Measurements from ENCODE around the gene ZDHHC8. TPM values are rescaled to one million over a fixed set of nuclear protein-coding genes. Genes with fewer than 3 reads are reported as not detected.

The ZDHHC8 gene
- total and polyA plus RNA-seq, 2 donors (not counting 1 experiment from before 2014, with no cell fraction given): 94.4 to 96.9 TPM

- TF ChIP-seq CTCF (IDR thresholded peaks at IDR 0.05) (no peak), EZH2 (IDR thresholded peaks at IDR 0.05; ENCODE audit: borderline replicate concordance, insufficient read depth, low read depth, low read length, poor library complexity, severe bottlenecking) (no peak)
- Mint-ChIP-seq H3K9me3 (ENCODE audit: insufficient read depth) (no peaks in the 10 kb centered on the region), H3K27me3 (no peaks in the 10 kb centered on the region), H3K4me1 (peaks cover 22% of the 10 kb centered on the region), H3K4me3 (no peak overlapping the region), H3K27ac (no peak overlapping the region)
- peaks cover 0 to 46% of the 10 kb centered on the region in 2 experiments for H3K36me3 ChIP-seq (replicated peaks in 1 of 2; ENCODE audit: control extremely low read depth in 1 of 2, control insufficient read depth in 1 of 2, extremely low read depth in 1 of 2, insufficient read depth in 2 of 2, low read length in 1 of 2)
- no peak overlapping the region for H2AFZ ChIP-seq (ENCODE audit: insufficient read depth, low read depth, low read length, poor library complexity, severe bottlenecking)
- POLR2A ChIA-PET: no interaction called here
- H3K4me1 ChIP-seq (ENCODE audit: control insufficient read depth in 2 of 2, insufficient read depth in 2 of 2, low read length in 2 of 2): peaks cover 8 to 27% of the 10 kb centered on the region in 2 donors
- no peaks in the 10 kb centered on the region for H3K27me3 ChIP-seq (replicated peaks in 1 of 4; ENCODE audit: control extremely low read depth in 1 of 4, control insufficient read depth in 3 of 4, insufficient read depth in 4 of 4, low read length in 3 of 4)
- WGBS (ENCODE audit: insufficient coverage): 99% methylated on average over 17 of the region's 26 CpGs
- peaks cover 21% of the 10 kb centered on the region for H3K79me2 ChIP-seq (ENCODE audit: control insufficient read depth, insufficient read depth, low read length)
- no peak overlapping the region for H3K27ac ChIP-seq (ENCODE audit: low read length in 2 of 2)
- ATAC-seq (ENCODE audit: low read depth) (no peak), DNase-seq (no peak)
- CTCF ChIA-PET: interaction anchor here (1.9 kb wide), 1 partner anchor 141 kb away, joined by 9 read pairs; no protein-coding TSS in a partner anchor
- H3K9ac ChIP-seq (ENCODE audit: low read length): no peak overlapping the region
- H3K4me3 ChIP-seq (ENCODE audit: control extremely low read depth in 1 of 5, extremely low read depth in 1 of 5, insufficient read depth in 1 of 5, low read depth in 2 of 5, low read length in 4 of 5): no peak overlapping the region
- H3K9me3 ChIP-seq (ENCODE audit: control extremely low read depth in 1 of 3, control insufficient read depth in 2 of 3, insufficient read depth in 1 of 3, low read length in 2 of 3): no peaks in the 10 kb centered on the region
- H4K20me1 ChIP-seq (ENCODE audit: control insufficient read depth, insufficient read depth, low read length, poor library complexity, severe bottlenecking): peaks cover 10% of the 10 kb centered on the region
- no peak overlapping the region for H3K4me2 ChIP-seq (replicated peaks; ENCODE audit: low read depth, low read length, poor library complexity, severe bottlenecking)
- intact Hi-C loops (cut with micrococcal nuclease): loop anchor here (10.0 kb wide), 1 partner anchor 742 kb away; the partner anchor contains the start of genes PI4KA and SNAP29
Measured at GRCh38 chr22:20112623-20113511, 18.7 kb upstream of the ZDHHC8 start.

Measured in B cell (primary cell).